DOHH2 (cell line): ENCODE results near the gene RBP5.
A peak's percentile ranks its signal among the peaks of the same experiment; 100 is the strongest.

ENCODE experiments used
- H3F3A ChIP-seq: fragments of 200-600 bp; sonication (generic), shearing (Covaris generic); 2 replicates; pipeline ENCODE4 v1.6.0; 2016; ENCODE audit warnings: antibody characterized with exemption, mild to moderate bottlenecking; ENCODE audit not compliant: control insufficient read depth, insufficient read depth
- H3K27ac ChIP-seq: fragments of 200-600 bp; sonication (generic); 2 replicates; pipeline ENCODE4 v1.5.1; 2014; ENCODE audit warnings: low read depth, mild to moderate bottlenecking, low read length, moderate library complexity
- H3K27me3 ChIP-seq: fragments of 200-600 bp; sonication (generic); 2 replicates; pipeline ENCODE4 v1.6.1; 2014; ENCODE audit warnings: mild to moderate bottlenecking, low read length, mixed read lengths; ENCODE audit not compliant: control insufficient read depth
- H3K36me3 ChIP-seq: fragments of 200-600 bp; sonication (generic); 2 replicates; pipeline ENCODE4 v1.6.1; 2014; ENCODE audit warnings: mild to moderate bottlenecking, low read length, moderate library complexity, mixed read lengths; ENCODE audit not compliant: control insufficient read depth
- H3K4me1 ChIP-seq: fragments of 200-600 bp; sonication (generic); 2 replicates; pipeline ENCODE4 v1.6.1; 2014; ENCODE audit warnings: mild to moderate bottlenecking, low read length, mixed read lengths; ENCODE audit not compliant: control insufficient read depth
- H3K4me2 ChIP-seq: fragments of 200-600 bp; sonication (generic); 2 replicates; pipeline ENCODE4 v1.6.0; 2014; ENCODE audit warnings: mild to moderate bottlenecking, low read length, moderate library complexity
- H3K4me3 ChIP-seq: fragments of 200-600 bp; sonication (generic); 2 replicates; pipeline ENCODE4 v1.5.1; 2014; ENCODE audit warnings: mild to moderate bottlenecking, low read length, mixed read lengths
- H3K79me2 ChIP-seq: fragments of 200-600 bp; sonication (generic); 2 replicates; pipeline ENCODE4 v1.6.1; 2014; ENCODE audit warnings: mild to moderate bottlenecking, low read length, mixed read lengths; ENCODE audit not compliant: control insufficient read depth
- H3K9me2 ChIP-seq: fragments of 200-600 bp; sonication (generic); replicated peaks from 2 replicates; pipeline ENCODE4 v1.6.1; 2014; ENCODE audit warnings: mild to moderate bottlenecking, low read length, mixed read lengths; ENCODE audit not compliant: control insufficient read depth
- H3K9me3 ChIP-seq: fragments of 200-600 bp; sonication (generic); 2 replicates; pipeline ENCODE4 v1.6.1; 2014; ENCODE audit warnings: antibody characterized with exemption, low read length, mixed read lengths; ENCODE audit not compliant: control insufficient read depth, insufficient read depth
- H4K20me1 ChIP-seq: fragments of 200-600 bp; sonication (generic); 2 replicates; pipeline ENCODE4 v1.6.0; 2014; ENCODE audit warnings: low read depth, mild to moderate bottlenecking, antibody characterized with exemption, low read length, moderate library complexity; ENCODE audit not compliant: control insufficient read depth, insufficient read depth
- EZH2phosphoT487 ChIP-seq: fragments of 200-600 bp; sonication (generic); IDR thresholded peaks from 2 replicates; pipeline ENCODE4 v1.6.1; 2017; ENCODE audit warnings: borderline replicate concordance, mild to moderate bottlenecking, antibody characterized with exemption, low read length, moderate library complexity, mixed read lengths
- TF ChIP-seq, protein P1 (sequence below): fragments of 200-600 bp; sonication (generic); IDR thresholded peaks from one replicate; pipeline ENCODE4 v1.5.1; 2014; ENCODE audit warnings: antibody characterized with exemption, mild to moderate bottlenecking, low read depth, low read length; ENCODE audit not compliant: poor library complexity, severe bottlenecking

The RBP5 gene

DNA sequence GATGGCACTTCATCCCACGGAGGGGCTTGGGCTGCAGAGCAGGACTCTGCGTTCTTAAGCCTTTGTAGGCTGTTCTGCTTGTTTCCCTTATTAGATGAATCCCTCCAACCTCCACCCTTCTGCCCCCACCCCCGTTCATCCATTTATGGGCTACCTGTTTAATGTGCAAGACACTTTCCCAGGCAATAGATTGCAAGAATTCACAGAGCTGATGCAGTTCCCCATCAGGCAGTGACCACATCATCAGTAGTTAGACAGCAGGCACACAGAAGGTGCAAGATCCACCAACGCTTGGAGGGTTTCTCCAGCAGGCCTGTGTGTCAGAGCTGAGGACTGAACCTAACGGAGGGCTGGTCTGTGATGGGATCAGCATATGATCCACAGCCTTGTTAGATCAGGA lies 35.2 kb downstream of the RBP5 start:
- no peaks in the 10 kb centered on the region for H3K9me3 ChIP-seq
- H3K27ac ChIP-seq = no peak overlapping the region
- no peaks in the 10 kb centered on the region for H3F3A ChIP-seq
- no peaks in the 10 kb centered on the region for H4K20me1 ChIP-seq
- H3K36me3 ChIP-seq = no peaks in the 10 kb centered on the region
- H3K27me3 ChIP-seq = peaks cover 43% of the 10 kb centered on the region
- H3K4me2 ChIP-seq = no peak overlapping the region
- TF ChIP-seq, protein P1, sequence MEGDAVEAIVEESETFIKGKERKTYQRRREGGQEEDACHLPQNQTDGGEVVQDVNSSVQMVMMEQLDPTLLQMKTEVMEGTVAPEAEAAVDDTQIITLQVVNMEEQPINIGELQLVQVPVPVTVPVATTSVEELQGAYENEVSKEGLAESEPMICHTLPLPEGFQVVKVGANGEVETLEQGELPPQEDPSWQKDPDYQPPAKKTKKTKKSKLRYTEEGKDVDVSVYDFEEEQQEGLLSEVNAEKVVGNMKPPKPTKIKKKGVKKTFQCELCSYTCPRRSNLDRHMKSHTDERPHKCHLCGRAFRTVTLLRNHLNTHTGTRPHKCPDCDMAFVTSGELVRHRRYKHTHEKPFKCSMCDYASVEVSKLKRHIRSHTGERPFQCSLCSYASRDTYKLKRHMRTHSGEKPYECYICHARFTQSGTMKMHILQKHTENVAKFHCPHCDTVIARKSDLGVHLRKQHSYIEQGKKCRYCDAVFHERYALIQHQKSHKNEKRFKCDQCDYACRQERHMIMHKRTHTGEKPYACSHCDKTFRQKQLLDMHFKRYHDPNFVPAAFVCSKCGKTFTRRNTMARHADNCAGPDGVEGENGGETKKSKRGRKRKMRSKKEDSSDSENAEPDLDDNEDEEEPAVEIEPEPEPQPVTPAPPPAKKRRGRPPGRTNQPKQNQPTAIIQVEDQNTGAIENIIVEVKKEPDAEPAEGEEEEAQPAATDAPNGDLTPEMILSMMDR = no peak
- no peak for TF ChIP-seq EZH2phosphoT487
- H3K79me2 ChIP-seq = no peaks in the 10 kb centered on the region
- H3K4me1 ChIP-seq = no peaks in the 10 kb centered on the region
- no peak overlapping the region for H3K4me3 ChIP-seq
- no peaks in the 10 kb centered on the region for H3K9me2 ChIP-seq

DNA sequence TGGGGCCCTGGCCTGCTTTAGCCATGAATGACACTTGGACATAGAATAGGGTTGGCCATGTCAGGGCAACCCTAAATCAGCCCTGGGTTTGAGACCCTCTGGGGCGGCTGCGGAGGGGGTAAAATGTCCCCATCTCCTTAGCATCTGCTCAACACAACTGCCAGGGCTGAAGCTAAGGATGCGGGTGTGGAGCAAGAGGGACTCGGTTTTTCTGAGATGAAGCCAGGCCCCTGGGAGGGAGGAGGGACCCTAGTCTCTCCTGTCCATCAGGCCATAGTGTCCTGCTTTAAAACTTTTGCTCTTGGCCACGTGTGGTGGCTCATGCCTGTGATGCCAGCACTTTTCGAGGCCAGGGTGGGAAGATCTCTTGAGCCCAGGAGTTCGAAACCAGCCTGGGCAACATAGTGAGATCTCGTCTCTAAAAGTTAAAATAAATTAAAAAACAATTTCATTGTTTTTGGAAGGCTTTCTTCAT lies 35.7 kb downstream of the RBP5 start:
- Histone ChIP-seq H3K9me3 (no peaks in the 10 kb centered on the region), H3K27ac (no peak overlapping the region), H3K4me1 (no peaks in the 10 kb centered on the region), H4K20me1 (no peaks in the 10 kb centered on the region), H3K79me2 (no peaks in the 10 kb centered on the region), H3K4me3 (no peak overlapping the region), H3K9me2 (no peaks in the 10 kb centered on the region), H3K36me3 (no peaks in the 10 kb centered on the region), H3F3A (no peaks in the 10 kb centered on the region), H3K4me2 (no peak overlapping the region), H3K27me3 (peaks cover 47% of the 10 kb centered on the region)
- TF ChIP-seq, protein P1 = no peak
- no peak for TF ChIP-seq EZH2phosphoT487

DNA sequence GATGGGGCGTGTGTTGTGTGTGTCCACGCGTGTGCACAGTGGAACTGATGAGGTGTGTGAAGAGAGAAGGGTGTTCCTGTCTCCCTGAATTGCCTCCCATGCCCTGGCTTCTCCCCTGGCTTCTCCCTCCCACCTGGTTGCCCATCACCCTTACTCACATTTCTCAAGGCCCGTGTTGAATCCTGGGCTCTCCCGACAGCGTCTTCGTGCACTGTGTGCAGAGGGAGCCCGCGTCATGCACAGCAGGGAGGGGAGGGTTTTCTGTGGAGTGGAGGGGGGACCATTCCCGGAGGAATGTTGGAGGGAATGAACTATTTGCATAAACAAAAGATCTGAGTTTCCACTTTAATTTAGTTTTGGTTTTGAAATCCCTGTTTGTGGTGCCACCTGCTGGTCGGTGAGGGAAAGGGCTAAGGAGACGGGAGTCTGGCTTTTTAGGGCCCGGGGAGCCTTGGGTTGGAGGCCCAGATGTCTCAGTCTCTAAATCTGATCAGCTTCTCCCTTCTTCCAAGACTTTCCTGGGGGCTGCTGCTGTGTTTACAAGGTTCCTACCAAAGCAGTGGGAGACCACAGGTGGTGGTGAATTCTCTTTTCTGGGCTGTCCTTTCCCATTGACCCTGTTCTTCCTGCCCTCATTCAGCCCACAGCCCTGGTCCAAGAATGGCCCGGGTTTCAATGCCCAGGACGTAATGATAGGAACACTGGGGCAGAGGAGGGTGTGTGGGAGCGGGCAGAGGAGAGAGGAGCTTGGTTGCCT lies 36.3 kb downstream of the RBP5 start, which contains the start of gene C1R:
TSS of gene C1R (minus strand) at position 217 of the 757 bp plus-strand sequence. CDS start at position 160, 57 bp downstream.
- Histone ChIP-seq H4K20me1 (no peaks in the 10 kb centered on the region), H3K9me2 (no peaks in the 10 kb centered on the region), H3K4me2 (peak within 1 kb of the TSS; percentile 17; the same call in 1 of the 2 replicates), H3F3A (no peaks in the 10 kb centered on the region), H3K36me3 (no peaks in the 10 kb centered on the region), H3K4me1 (no peaks in the 10 kb centered on the region), H3K79me2 (no peaks in the 10 kb centered on the region), H3K9me3 (no peaks in the 10 kb centered on the region), H3K27me3 (peaks cover 47% of the 10 kb centered on the region), H3K4me3 (no peak within 1 kb of the TSS), H3K27ac (no peak within 1 kb of the TSS)
- TF ChIP-seq, protein P1 = peak; percentile 84
- TF ChIP-seq EZH2phosphoT487 = no peak
